Measurements from ENCODE around the gene MLYCD. TPM values are rescaled to one million over a fixed set of nuclear protein-coding genes. Genes with fewer than 3 reads are reported as not detected.
"Not testable (repeated sequence)": the region's sequence is repeated elsewhere in the genome, so short reads cannot be mapped to it uniquely, and the experiment has no call there.

MLYCD gene
- total RNA-seq, 1 donor from 2014 or later: 5.3 TPM

DNA sequence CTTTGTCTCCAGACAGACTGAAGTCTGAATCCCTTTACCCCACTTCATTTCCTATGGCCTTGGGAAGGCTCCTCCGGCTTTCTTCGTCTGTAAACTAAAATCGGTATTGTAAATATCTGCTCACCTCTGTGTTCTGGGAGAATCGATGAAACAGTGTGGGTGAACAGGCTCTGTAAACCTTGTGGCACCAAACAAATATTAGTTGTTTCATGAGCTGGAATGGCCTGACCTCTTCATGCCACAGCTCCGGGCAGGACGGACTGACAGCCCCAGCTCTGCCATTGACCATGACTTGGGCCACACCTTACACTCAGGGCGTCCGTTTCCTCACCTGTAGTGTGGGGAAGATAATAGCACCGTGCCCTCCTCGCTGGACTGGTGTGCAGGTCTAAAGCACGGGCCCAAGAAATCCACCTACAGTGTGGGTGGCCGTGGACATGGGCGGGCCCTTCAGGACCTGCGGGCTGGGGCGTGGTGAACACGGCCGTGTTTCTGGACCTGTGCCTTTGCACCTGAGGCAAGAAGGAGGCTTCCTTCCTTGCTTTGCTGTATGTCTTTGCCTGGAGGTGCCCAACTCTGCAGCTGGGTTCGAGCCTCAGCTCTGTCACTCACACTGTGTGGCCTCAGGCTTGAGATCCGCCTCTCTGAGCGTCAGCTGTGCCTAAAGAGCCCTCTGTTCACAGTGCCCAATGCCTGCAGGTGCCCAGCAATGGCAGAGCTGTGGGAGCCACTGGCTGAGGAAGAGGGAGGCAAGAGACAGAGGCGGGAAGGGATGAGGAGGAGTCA, 48.1 kb downstream of the MLYCD start:
- Mint-ChIP-seq H3K9me3 (ENCODE audit: unreplicated experiment) (no peaks in the 10 kb centered on the region), H3K4me1 (ENCODE audit: unreplicated experiment) (peaks cover 2% of the 10 kb centered on the region), H3K4me3 (ENCODE audit: unreplicated experiment) (no peak overlapping the region), H3K27ac (ENCODE audit: unreplicated experiment) (no peak overlapping the region), H3K36me3 (ENCODE audit: unreplicated experiment) (no peaks in the 10 kb centered on the region), H3K27me3 (ENCODE audit: unreplicated experiment) (no peaks in the 10 kb centered on the region)
- no peak for DNase-seq (ENCODE audit: extremely low spot score, unreplicated experiment)
- TF ChIP-seq, protein P1, sequence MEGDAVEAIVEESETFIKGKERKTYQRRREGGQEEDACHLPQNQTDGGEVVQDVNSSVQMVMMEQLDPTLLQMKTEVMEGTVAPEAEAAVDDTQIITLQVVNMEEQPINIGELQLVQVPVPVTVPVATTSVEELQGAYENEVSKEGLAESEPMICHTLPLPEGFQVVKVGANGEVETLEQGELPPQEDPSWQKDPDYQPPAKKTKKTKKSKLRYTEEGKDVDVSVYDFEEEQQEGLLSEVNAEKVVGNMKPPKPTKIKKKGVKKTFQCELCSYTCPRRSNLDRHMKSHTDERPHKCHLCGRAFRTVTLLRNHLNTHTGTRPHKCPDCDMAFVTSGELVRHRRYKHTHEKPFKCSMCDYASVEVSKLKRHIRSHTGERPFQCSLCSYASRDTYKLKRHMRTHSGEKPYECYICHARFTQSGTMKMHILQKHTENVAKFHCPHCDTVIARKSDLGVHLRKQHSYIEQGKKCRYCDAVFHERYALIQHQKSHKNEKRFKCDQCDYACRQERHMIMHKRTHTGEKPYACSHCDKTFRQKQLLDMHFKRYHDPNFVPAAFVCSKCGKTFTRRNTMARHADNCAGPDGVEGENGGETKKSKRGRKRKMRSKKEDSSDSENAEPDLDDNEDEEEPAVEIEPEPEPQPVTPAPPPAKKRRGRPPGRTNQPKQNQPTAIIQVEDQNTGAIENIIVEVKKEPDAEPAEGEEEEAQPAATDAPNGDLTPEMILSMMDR (IDR thresholded peaks at IDR 0.05): no peak

DNA sequence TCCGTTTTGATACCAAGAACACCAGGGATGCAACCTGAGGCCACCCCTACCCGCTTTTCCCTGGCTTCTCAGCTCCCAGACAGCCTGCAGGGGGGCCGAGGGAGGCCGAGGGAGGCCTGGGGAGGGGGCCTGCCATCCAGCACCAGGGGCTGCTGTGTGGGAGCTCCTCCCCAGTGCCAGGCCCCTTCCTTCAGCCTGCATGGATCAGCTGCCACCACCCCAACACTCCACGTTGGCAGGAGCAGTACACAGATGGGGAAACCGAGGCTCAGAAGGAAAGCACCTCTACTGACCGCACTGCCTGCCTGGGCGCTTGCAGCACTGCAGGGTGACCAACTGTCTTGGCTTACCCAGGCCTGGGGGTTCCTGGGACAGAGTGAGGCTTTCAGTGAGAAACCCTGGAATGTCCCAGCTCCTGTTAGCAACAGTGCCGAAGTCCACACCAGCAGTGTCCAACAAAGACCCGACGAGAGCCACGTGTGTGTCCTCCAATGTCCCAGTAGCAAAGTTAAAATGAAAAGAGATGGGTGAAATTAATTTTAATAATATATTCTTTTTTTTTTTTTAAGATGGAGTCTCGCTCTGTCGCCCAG, 48.8 kb downstream of the MLYCD start:
- TF ChIP-seq, protein P1 (IDR thresholded peaks at IDR 0.05): no peak
- peaks cover 2% of the 10 kb centered on the region for H3K4me1 Mint-ChIP-seq (ENCODE audit: unreplicated experiment)
- no peaks in the 10 kb centered on the region for H3K27me3 Mint-ChIP-seq (ENCODE audit: unreplicated experiment)
- no peak overlapping the region for H3K4me3 Mint-ChIP-seq (ENCODE audit: unreplicated experiment)
- H3K9me3 Mint-ChIP-seq (ENCODE audit: unreplicated experiment): no peaks in the 10 kb centered on the region
- DNase-seq (ENCODE audit: extremely low spot score, unreplicated experiment): no peak
- H3K36me3 Mint-ChIP-seq (ENCODE audit: unreplicated experiment): no peaks in the 10 kb centered on the region
- H3K27ac Mint-ChIP-seq (ENCODE audit: unreplicated experiment): no peak overlapping the region

DNA sequence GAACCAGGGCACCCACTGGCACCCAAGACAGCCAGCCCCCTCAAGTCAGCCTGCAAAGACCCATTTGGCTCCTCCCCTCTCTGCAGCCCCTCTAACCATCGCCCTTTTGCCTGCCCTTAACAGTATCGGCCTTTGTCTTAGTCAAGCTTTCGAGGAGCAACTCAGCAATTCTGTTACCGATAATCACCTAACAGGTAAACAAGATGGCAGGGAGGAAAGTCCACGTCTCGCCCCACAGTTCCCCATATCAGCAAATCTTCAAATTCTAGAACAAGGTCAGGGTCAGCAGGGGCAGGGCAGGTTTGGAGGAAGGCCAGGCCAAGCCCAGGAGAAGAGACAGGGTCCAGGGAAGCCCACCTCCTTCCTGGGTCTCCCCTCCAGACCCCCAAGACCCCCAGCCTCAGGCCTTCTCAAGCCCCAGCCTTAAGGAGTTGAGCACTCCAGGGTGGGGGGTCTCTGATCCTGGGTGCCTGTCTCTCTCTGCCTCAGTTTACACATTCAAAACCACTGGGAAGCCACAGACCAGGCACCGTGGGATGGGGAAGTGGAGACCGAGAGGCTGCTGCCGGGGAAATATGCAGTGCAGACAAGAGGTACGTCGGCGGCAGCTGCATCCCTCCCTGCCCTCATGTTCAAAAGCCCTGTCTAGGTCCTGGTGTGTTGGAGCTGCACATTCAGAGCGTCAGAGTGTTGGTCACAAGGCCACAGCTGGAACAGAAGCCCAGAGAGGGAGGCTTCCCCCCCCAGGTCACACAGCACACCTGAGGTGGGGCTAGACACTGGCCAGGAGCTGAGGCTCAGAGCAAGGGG, 50.2 kb downstream of the MLYCD start:
- no peak overlapping the region for H3K27ac Mint-ChIP-seq (ENCODE audit: unreplicated experiment)
- no peak for DNase-seq (ENCODE audit: extremely low spot score, unreplicated experiment)

DNA sequence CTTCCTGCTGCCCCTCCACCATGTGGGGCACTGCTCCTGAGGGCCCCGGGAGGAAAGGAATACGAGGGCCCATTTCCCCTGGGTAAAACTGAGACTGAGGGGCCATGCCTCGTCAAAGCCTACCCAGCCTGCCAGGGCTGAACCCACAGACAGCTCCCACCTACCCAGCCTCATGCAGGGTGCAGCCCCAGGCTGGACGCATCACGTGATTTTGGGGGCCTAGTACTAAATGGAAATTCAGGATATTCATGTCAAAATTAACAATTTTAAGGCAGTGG, 50.7 kb downstream of the MLYCD start:
- no peaks in the 10 kb centered on the region for H3K27me3 Mint-ChIP-seq (ENCODE audit: unreplicated experiment)
- no peak overlapping the region for H3K27ac Mint-ChIP-seq (ENCODE audit: unreplicated experiment)
- no peaks in the 10 kb centered on the region for H3K9me3 Mint-ChIP-seq (ENCODE audit: unreplicated experiment)
- H3K4me1 Mint-ChIP-seq (ENCODE audit: unreplicated experiment): peaks cover 15% of the 10 kb centered on the region
- no peak for DNase-seq (ENCODE audit: extremely low spot score, unreplicated experiment)
- TF ChIP-seq, protein P1 (IDR thresholded peaks at IDR 0.05): no peak
- no peaks in the 10 kb centered on the region for H3K36me3 Mint-ChIP-seq (ENCODE audit: unreplicated experiment)
- H3K4me3 Mint-ChIP-seq (ENCODE audit: unreplicated experiment): no peak overlapping the region

More for the DNA sequence above, 50.2 kb downstream of the MLYCD start:
- H3K4me3 Mint-ChIP-seq (ENCODE audit: unreplicated experiment): no peak overlapping the region
- no peaks in the 10 kb centered on the region for H3K27me3 Mint-ChIP-seq (ENCODE audit: unreplicated experiment)
- TF ChIP-seq, protein P1 (IDR thresholded peaks at IDR 0.05): no peak
- H3K9me3 Mint-ChIP-seq (ENCODE audit: unreplicated experiment): no peaks in the 10 kb centered on the region
- H3K36me3 Mint-ChIP-seq (ENCODE audit: unreplicated experiment): no peaks in the 10 kb centered on the region
- H3K4me1 Mint-ChIP-seq (ENCODE audit: unreplicated experiment): peaks cover 10% of the 10 kb centered on the region

DNA sequence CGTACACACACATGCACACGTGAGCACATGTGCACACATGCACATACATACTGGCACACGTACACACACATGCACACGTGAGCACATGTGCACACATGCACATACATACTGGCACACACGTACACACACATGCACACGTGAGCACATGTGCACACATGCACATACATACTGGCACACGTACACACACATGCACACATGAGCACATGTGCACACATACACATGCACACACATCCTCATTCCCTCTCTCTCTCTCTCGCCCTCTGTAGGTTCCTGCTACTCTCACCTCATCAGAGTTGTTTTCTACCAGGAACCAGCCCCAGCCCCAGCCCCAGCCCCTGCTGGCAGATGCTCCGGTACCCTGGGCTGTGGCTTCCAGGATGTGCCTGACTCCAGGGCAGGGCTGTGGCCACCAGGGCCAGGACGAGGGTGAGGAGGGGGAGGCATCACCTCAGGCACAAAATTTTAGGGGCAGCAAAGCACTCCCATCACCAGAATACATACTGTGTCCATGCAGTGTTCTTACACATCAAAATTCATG, 52.0 kb downstream of the MLYCD start:
- not testable (repeated sequence) for H3K27me3 Mint-ChIP-seq (ENCODE audit: unreplicated experiment); H3K9me3 Mint-ChIP-seq (ENCODE audit: unreplicated experiment); H3K4me3 Mint-ChIP-seq (ENCODE audit: unreplicated experiment); H3K36me3 Mint-ChIP-seq (ENCODE audit: unreplicated experiment); DNase-seq (ENCODE audit: extremely low spot score, unreplicated experiment); H3K27ac Mint-ChIP-seq (ENCODE audit: unreplicated experiment)
- peaks cover 18% of the 10 kb centered on the region for H3K4me1 Mint-ChIP-seq (ENCODE audit: unreplicated experiment)

All from osteocyte (in vitro differentiated cells).